CD14-positive monocyte (primary cell): ENCODE data around the gene IGSF22. TPM values are rescaled to one million over a fixed set of nuclear protein-coding genes. Genes with fewer than 3 reads are reported as not detected.

Experiments
- DNase-seq, 3 donors: peaks; one replicate each; pipeline ENCODE4 v3.0.0-alpha.2; 2011 to 2022
- H2AFZ ChIP-seq: 2 replicates; pipeline ENCODE4 v1.6.0; 2012; ENCODE audit warnings: mild to moderate bottlenecking, low read depth, low read length, inconsistent platforms; ENCODE audit not compliant: insufficient read depth, poor library complexity, severe bottlenecking
- H3K27ac ChIP-seq, 2 donors: 1 replicate in 1 of 2; 2 replicates in 1 of 2; pipeline ENCODE4 v1.5.1; 2012 to 2013; ENCODE audit warnings: low read length in 2 of 2, control low read depth in 1 of 2, inconsistent platforms in 1 of 2, low read depth in 1 of 2, mild to moderate bottlenecking in 1 of 2
- H3K27me3 ChIP-seq, 2 donors: one replicate each; pipeline versions ENCODE4 v1.6.0 to v1.6.1; 2011 to 2013; ENCODE audit warnings: low read length in 2 of 2; ENCODE audit not compliant: control insufficient read depth in 2 of 2, insufficient read depth in 2 of 2
- H3K36me3 ChIP-seq, 2 donors: replicated peaks in 1 of 2; 1 replicate in 1 of 2; 2 replicates in 1 of 2; pipeline versions ENCODE4 v1.5.1 to v1.6.1; 2012 to 2013; ENCODE audit warnings: low read length in 2 of 2, control low read depth in 1 of 2, inconsistent platforms in 1 of 2, mild to moderate bottlenecking in 1 of 2; ENCODE audit not compliant: insufficient read depth in 2 of 2, control insufficient read depth in 1 of 2
- H3K4me1 ChIP-seq, 2 donors: 1 replicate in 1 of 2; 2 replicates in 1 of 2; pipeline versions ENCODE4 v1.5.1 to v1.6.1; 2012 to 2013; ENCODE audit warnings: low read length in 2 of 2, control low read depth in 1 of 2, inconsistent platforms in 1 of 2, mild to moderate bottlenecking in 1 of 2, moderate library complexity in 1 of 2; ENCODE audit not compliant: insufficient read depth in 2 of 2, control insufficient read depth in 1 of 2
- H3K4me2 ChIP-seq: replicated peaks from 2 replicates; pipeline ENCODE3; 2012; ENCODE audit warnings: low read length, moderate library complexity, mild to moderate bottlenecking; ENCODE audit not compliant: poor library complexity, severe bottlenecking; ENCODE audit errors: extremely low read depth
- H3K4me3 ChIP-seq, 3 experiments: fragments of 200-600 bp in 1 of 3; sonication (generic) in 1 of 3; replicated peaks in 1 of 3; 1 replicate in 2 of 3; 2 replicates in 1 of 3; pipeline ENCODE4 v1.5.1; 2011 to 2013; ENCODE audit warnings: low read length in 3 of 3, mild to moderate bottlenecking in 3 of 3, control low read depth in 2 of 3, low read depth in 2 of 3, inconsistent platforms in 1 of 3, moderate library complexity in 1 of 3
- H3K79me2 ChIP-seq: 2 replicates; pipeline ENCODE4 v1.6.0; 2012; ENCODE audit warnings: mild to moderate bottlenecking, control low read depth, inconsistent platforms, low read length, moderate library complexity; ENCODE audit not compliant: insufficient read depth
- H3K9ac ChIP-seq: 2 replicates; pipeline ENCODE4 v1.6.0; 2017; ENCODE audit warnings: low read length, mild to moderate bottlenecking; ENCODE audit not compliant: insufficient read depth, poor library complexity, severe bottlenecking
- H3K9me3 ChIP-seq, 2 donors: replicated peaks in 1 of 2; 1 replicate in 1 of 2; 2 replicates in 1 of 2; pipeline versions ENCODE4 v1.5.1 to v1.6.1; 2012 to 2013; ENCODE audit warnings: low read length in 2 of 2, control low read depth in 1 of 2; ENCODE audit not compliant: control insufficient read depth in 1 of 2, insufficient read depth in 1 of 2
- H4K20me1 ChIP-seq: 2 replicates; pipeline ENCODE4 v1.6.0; 2012; ENCODE audit warnings: mild to moderate bottlenecking, low read length, control low read depth, moderate library complexity; ENCODE audit not compliant: insufficient read depth
- H3K27ac Mint-ChIP-seq, 7 donors: one replicate each; pipeline ENCODE4 v1.8.0; 2020; ENCODE audit warnings: mild to moderate bottlenecking in 7 of 7, mixed read lengths in 7 of 7, moderate library complexity in 6 of 7, inconsistent platforms in 2 of 7
- H3K27me3 Mint-ChIP-seq, 3 donors: one replicate each; pipeline ENCODE4 v1.8.0; 2021 to 2022; ENCODE audit warnings: low read depth in 3 of 3, mild to moderate bottlenecking in 3 of 3, mixed read lengths in 3 of 3, moderate library complexity in 3 of 3, inconsistent platforms in 1 of 3
- H3K36me3 Mint-ChIP-seq, 2 donors: one replicate each; pipeline ENCODE4 v1.8.0; 2020; ENCODE audit warnings: mixed read lengths in 2 of 2, inconsistent platforms in 1 of 2, mild to moderate bottlenecking in 1 of 2
- H3K4me1 Mint-ChIP-seq: one replicate; pipeline ENCODE4 v1.8.0; 2020; ENCODE audit warnings: mild to moderate bottlenecking, mixed read lengths
- H3K4me3 Mint-ChIP-seq, 2 donors: one replicate each; pipeline ENCODE4 v1.8.0; 2020; ENCODE audit warnings: mild to moderate bottlenecking in 2 of 2, mixed read lengths in 2 of 2, moderate library complexity in 1 of 2
- H3K9me3 Mint-ChIP-seq, 7 donors: one replicate each; pipeline ENCODE4 v1.8.0; 2020 to 2022; ENCODE audit warnings: mixed read lengths in 7 of 7, mild to moderate bottlenecking in 6 of 7, moderate library complexity in 6 of 7, inconsistent platforms in 2 of 7
- WGBS: methylation state at CpG from one replicate; pipeline ENCODE4 v1.1.5; 2013; ENCODE audit warnings: missing lambda C conversion rate; ENCODE audit not compliant: insufficient coverage; 5-methylcytosine and 5-hydroxymethylcytosine counted together
- intact Hi-C, 2 donors: fragments of 100-400 bp; cut with micrococcal nuclease; formaldehyde crosslinking; loops; one replicate each; pipeline versions ENCODE4 v1.15.0 to v1.15.1; 2023
- polyA plus RNA-seq, 3 donors: library from polyadenylated mRNA; depleted of rRNA in 1 of 3; unstranded in 2 of 3; stranded (reverse) in 1 of 3; fragments of 300-500 nt in 2 of 3; fragments of >200 nt in 1 of 3; fragmentation: Illumina TruSeq in 2 of 3; gene quantifications; 1 replicate in 2 of 3; 2 replicates in 1 of 3; pipeline ENCODE4 v1.2.3, GENCODE V29; 2012 to 2021
- TF ChIP-seq, protein P1 (sequence below): fragments of 200-600 bp; IDR thresholded peaks from one replicate; pipeline ENCODE4 v1.8.0; 2022; ENCODE audit warnings: antibody characterized with exemption, mild to moderate bottlenecking

Gene IGSF22
- polyA plus RNA-seq, 3 donors, result not detected

DNA sequence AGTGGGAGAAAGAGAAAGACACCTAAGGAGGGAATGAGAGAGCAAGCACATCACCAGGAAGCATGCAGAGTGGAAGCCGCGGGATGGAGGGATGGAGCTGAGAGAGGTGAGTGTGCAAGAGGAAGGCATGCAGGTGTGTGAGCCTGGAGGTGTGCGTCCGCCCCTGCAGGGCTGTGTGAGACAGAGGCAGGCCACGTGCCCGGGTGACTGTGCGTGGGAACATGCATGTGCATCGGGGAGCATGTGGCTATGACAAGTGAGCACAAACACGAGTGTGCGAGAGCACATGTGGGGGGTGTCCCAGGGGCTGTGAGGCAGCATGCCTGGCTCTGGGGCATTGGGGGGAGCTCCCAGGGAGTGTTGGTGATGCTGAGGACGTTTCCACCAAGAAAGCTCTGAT is 35.8 kb upstream of the IGSF22 start:
- H3K4me1 ChIP-seq, result no peaks in the 10 kb centered on the region
- Mint-ChIP-seq H3K27ac (no peak overlapping the region), H3K27me3 (peaks cover 5 to 8% (median 7%) of the 10 kb centered on the region in 3 donors), H3K4me1 (peaks cover 3% of the 10 kb centered on the region), H3K9me3 (no peaks in the 10 kb centered on the region), H3K36me3 (no peaks in the 10 kb centered on the region), H3K4me3 (no peak overlapping the region)
- intact Hi-C loops, result no loop called here
- no peaks in the 10 kb centered on the region for H3K27me3 ChIP-seq
- no peak overlapping the region for H3K4me2 ChIP-seq
- TF ChIP-seq, protein P1, sequence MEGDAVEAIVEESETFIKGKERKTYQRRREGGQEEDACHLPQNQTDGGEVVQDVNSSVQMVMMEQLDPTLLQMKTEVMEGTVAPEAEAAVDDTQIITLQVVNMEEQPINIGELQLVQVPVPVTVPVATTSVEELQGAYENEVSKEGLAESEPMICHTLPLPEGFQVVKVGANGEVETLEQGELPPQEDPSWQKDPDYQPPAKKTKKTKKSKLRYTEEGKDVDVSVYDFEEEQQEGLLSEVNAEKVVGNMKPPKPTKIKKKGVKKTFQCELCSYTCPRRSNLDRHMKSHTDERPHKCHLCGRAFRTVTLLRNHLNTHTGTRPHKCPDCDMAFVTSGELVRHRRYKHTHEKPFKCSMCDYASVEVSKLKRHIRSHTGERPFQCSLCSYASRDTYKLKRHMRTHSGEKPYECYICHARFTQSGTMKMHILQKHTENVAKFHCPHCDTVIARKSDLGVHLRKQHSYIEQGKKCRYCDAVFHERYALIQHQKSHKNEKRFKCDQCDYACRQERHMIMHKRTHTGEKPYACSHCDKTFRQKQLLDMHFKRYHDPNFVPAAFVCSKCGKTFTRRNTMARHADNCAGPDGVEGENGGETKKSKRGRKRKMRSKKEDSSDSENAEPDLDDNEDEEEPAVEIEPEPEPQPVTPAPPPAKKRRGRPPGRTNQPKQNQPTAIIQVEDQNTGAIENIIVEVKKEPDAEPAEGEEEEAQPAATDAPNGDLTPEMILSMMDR, result no peak
- 93% methylated on average over 11 of the region's 11 CpGs for WGBS
- no peak overlapping the region for H3K9ac ChIP-seq
- no peaks in the 10 kb centered on the region for H4K20me1 ChIP-seq
- H3K4me3 ChIP-seq, result no peak overlapping the region
- H3K79me2 ChIP-seq, result no peaks in the 10 kb centered on the region
- no peak overlapping the region for H3K27ac ChIP-seq
- no peaks in the 10 kb centered on the region for H3K9me3 ChIP-seq
- H2AFZ ChIP-seq, result no peak overlapping the region
- H3K36me3 ChIP-seq, result no peaks in the 10 kb centered on the region
- no peak for DNase-seq

DNA sequence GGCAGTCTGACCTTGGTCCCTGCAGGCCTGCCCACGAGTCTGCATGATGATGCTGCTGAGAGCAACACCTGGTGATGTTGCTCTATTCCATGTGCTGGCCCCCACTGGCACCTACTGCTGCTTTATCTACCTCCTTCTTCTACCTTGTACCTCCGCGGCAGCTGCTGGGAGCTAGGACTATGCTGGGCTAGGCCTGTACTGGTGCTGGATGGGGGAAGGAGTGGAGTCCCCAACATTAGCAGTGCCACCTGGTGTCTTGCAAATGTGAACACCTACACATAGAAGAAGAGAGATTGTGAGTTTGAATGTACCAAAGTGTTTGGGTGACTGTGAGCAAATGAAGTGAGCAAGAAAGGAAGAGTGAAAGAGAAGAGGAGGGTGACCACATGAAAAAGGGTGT is 35.2 kb upstream of the IGSF22 start:
- H3K9ac ChIP-seq, result no peak overlapping the region
- H3K27me3 Mint-ChIP-seq, result peaks cover 5 to 8% (median 7%) of the 10 kb centered on the region in 3 donors
- WGBS, result 100% methylated on average over 1 of the region's 3 CpGs
- H3K36me3 Mint-ChIP-seq, result no peaks in the 10 kb centered on the region
- no peaks in the 10 kb centered on the region for H3K9me3 Mint-ChIP-seq
- no peak overlapping the region for H3K4me2 ChIP-seq
- no peaks in the 10 kb centered on the region for H3K27me3 ChIP-seq
- H3K4me3 ChIP-seq, result no peak overlapping the region
- no peaks in the 10 kb centered on the region for H4K20me1 ChIP-seq
- H3K4me3 Mint-ChIP-seq, result no peak overlapping the region
- no peak overlapping the region for H3K27ac ChIP-seq
- no peaks in the 10 kb centered on the region for H3K4me1 ChIP-seq
- H3K27ac Mint-ChIP-seq, result no peak overlapping the region
- H3K9me3 ChIP-seq, result no peaks in the 10 kb centered on the region
- no peak overlapping the region for H2AFZ ChIP-seq
- H3K4me1 Mint-ChIP-seq, result peaks cover 3% of the 10 kb centered on the region
- intact Hi-C loops, result no loop called here
- H3K36me3 ChIP-seq, result no peaks in the 10 kb centered on the region
- TF ChIP-seq, protein P1, result no peak
- DNase-seq, result no peak
- H3K79me2 ChIP-seq, result no peaks in the 10 kb centered on the region
